Panc1 (cell line): ENCODE results near the gene RXRB. TPM values are rescaled to one million over a fixed set of nuclear protein-coding genes. Genes with fewer than 3 reads are reported as not detected.

Experiments
- ATAC-seq: fragments of 200-7000 bp; cut with Tn5 transposase; 2 replicates; pipeline ENCODE4 v1.9.1; 2020; ENCODE audit warnings: mild to moderate bottlenecking, moderate library complexity
- BruUV-seq: library from RNA; stranded (reverse); fragments of 400-500 nt; replicated peaks from 2 replicates; lab custom pipeline; 2021; lab: Mats Ljungman, UMichigan
- CTCF ChIA-PET: fragments of 300-600 bp; sonication (Branson Sonifier 250); formaldehyde crosslinking; loops from one replicate; lab custom pipeline; 2022; ENCODE audit warnings: antibody characterized with exemption; lab: Charles Lee
- POLR2A ChIA-PET: fragments of 300-600 bp; sonication (Branson Sonifier 250); formaldehyde crosslinking; loops from one replicate; lab custom pipeline; 2022; ENCODE audit warnings: antibody characterized with exemption; lab: Charles Lee
- DNase-seq: peaks from one replicate; pipeline ENCODE4 v3.0.0-alpha.2; 2010; ENCODE audit warnings: low read depth, low spot score
- H3K27ac ChIP-seq: 2 replicates; pipeline ENCODE4 v1.5.1; 2011; ENCODE audit warnings: mild to moderate bottlenecking, low read length, inconsistent platforms
- H3K27me3 ChIP-seq: fragments of 200-500 bp; sonication (Bioruptor generic); 2 replicates; pipeline ENCODE4 v1.6.0; 2014; ENCODE audit warnings: low read length, inconsistent platforms; ENCODE audit not compliant: control insufficient read depth, insufficient read depth
- H3K36me3 ChIP-seq: fragments of 200-500 bp; sonication (Bioruptor generic); 2 replicates; pipeline ENCODE4 v1.5.1; 2014; ENCODE audit warnings: inconsistent platforms, mild to moderate bottlenecking, low read length, moderate library complexity; ENCODE audit not compliant: control insufficient read depth, insufficient read depth
- H3K4me1 ChIP-seq: 2 replicates; pipeline ENCODE4 v1.5.1; 2011; ENCODE audit warnings: inconsistent platforms, mild to moderate bottlenecking, low read length, moderate library complexity; ENCODE audit not compliant: control insufficient read depth, insufficient read depth
- H3K4me3 ChIP-seq, 2 experiments: 2 replicates each; pipeline ENCODE4 v1.5.1; 2011 to 2012; ENCODE audit warnings: low read depth in 2 of 2, low read length in 2 of 2, mild to moderate bottlenecking in 2 of 2, inconsistent platforms in 1 of 2, moderate library complexity in 1 of 2
- H3K9me3 ChIP-seq: fragments of 200-500 bp; sonication (Bioruptor generic); 2 replicates; pipeline ENCODE4 v1.5.1; 2014; ENCODE audit warnings: low read depth, mild to moderate bottlenecking, inconsistent platforms, low read length, moderate library complexity; ENCODE audit not compliant: control insufficient read depth, insufficient read depth
- POLR2AphosphoS5 ChIP-seq: IDR thresholded peaks from 2 replicates; pipeline ENCODE4 v1.6.1; 2012; ENCODE audit warnings: mild to moderate bottlenecking, low read depth, low read length, moderate library complexity
- REST ChIP-seq, 2 experiments: IDR thresholded peaks; 2 replicates each; pipeline ENCODE4 v1.6.1; 2011 to 2012; ENCODE audit warnings: low read depth in 2 of 2, control low read depth in 1 of 2, low read length in 1 of 2, mild to moderate bottlenecking in 1 of 2, moderate library complexity in 1 of 2; ENCODE audit not compliant: insufficient read depth in 1 of 2
- SIN3A ChIP-seq: IDR thresholded peaks from 2 replicates; pipeline ENCODE4 v1.6.1; 2012; ENCODE audit warnings: low read depth, mild to moderate bottlenecking, low read length, moderate library complexity, borderline replicate concordance; ENCODE audit not compliant: insufficient read depth
- TCF7L2 ChIP-seq: IDR thresholded peaks from 2 replicates; pipeline ENCODE4 v1.6.1; 2011; ENCODE audit warnings: mild to moderate bottlenecking, low read depth, low read length, inconsistent platforms
- in situ Hi-C: cut with HindIII; loops from 2 replicates; pipeline ENCODE4 v1.10.0; 2016; ENCODE audit warnings: low sequenced_read_pairs, low pct_unique_long_range_greater_than_20kb
- intact Hi-C: fragments of 100-400 bp; cut with micrococcal nuclease; formaldehyde crosslinking; loops from one replicate; pipeline ENCODE4 v1.10.0; 2022; ENCODE audit not compliant: unreplicated experiment
- total RNA-seq: library from RNA; stranded (reverse); gene quantifications from one replicate; pipeline ENCODE4 v1.2.1, GENCODE V29; 2021; ENCODE audit not compliant: unreplicated experiment
- TF ChIP-seq, protein P1 (sequence below): fragments of 450-650 bp; IDR thresholded peaks from 2 replicates; pipeline ENCODE4 v1.5.1; 2017; ENCODE audit warnings: mild to moderate bottlenecking

The RXRB gene
- total RNA-seq, 1 experiment from 2014 or later: 27.4 TPM

GRCh38 chr6:33168639-33169038 lies 31.8 kb downstream of the RXRB start (continued):
- TF ChIP-seq, protein P1, sequence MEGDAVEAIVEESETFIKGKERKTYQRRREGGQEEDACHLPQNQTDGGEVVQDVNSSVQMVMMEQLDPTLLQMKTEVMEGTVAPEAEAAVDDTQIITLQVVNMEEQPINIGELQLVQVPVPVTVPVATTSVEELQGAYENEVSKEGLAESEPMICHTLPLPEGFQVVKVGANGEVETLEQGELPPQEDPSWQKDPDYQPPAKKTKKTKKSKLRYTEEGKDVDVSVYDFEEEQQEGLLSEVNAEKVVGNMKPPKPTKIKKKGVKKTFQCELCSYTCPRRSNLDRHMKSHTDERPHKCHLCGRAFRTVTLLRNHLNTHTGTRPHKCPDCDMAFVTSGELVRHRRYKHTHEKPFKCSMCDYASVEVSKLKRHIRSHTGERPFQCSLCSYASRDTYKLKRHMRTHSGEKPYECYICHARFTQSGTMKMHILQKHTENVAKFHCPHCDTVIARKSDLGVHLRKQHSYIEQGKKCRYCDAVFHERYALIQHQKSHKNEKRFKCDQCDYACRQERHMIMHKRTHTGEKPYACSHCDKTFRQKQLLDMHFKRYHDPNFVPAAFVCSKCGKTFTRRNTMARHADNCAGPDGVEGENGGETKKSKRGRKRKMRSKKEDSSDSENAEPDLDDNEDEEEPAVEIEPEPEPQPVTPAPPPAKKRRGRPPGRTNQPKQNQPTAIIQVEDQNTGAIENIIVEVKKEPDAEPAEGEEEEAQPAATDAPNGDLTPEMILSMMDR: no peak

DNA sequence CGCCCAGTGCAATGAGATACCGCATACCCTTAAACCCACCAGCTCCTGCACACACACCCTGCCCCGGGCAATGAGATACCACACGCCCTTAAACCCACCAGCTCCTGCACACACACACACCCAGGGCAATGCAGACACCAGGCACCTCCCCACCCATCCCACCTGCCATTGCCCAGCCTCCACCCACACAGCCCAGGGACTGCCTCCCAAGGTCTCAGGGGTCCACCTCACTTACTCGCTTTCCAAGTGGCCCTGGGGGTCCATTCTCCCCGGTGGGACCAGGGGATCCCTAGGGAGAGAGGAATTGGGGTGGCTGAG lies 32.2 kb downstream of the RXRB start:
- Histone ChIP-seq H3K9me3 (no peaks in the 10 kb centered on the region), H3K36me3 (no peaks in the 10 kb centered on the region), H3K27me3 (no peaks in the 10 kb centered on the region), H3K27ac (no peak overlapping the region), H3K4me3 (no peak overlapping the region), H3K4me1 (peaks cover 6% of the 10 kb centered on the region)
- DNase-seq (no peak), ATAC-seq (no peak)
- in situ Hi-C loops (no loop called here), intact Hi-C loops (no loop called here)
- ChIA-PET CTCF (no interaction called here), POLR2A (no interaction called here)
- TF ChIP-seq SIN3A (no peak), TCF7L2 (no peak), REST (IDR thresholded peaks at IDR 0.05; ENCODE audit: insufficient read depth in 1 of 2, low read depth in 2 of 2, low read length in 1 of 2) (no peak), POLR2AphosphoS5 (no peak)
- TF ChIP-seq, protein P1: no peak
- no TSS peak for BruUV-seq

DNA sequence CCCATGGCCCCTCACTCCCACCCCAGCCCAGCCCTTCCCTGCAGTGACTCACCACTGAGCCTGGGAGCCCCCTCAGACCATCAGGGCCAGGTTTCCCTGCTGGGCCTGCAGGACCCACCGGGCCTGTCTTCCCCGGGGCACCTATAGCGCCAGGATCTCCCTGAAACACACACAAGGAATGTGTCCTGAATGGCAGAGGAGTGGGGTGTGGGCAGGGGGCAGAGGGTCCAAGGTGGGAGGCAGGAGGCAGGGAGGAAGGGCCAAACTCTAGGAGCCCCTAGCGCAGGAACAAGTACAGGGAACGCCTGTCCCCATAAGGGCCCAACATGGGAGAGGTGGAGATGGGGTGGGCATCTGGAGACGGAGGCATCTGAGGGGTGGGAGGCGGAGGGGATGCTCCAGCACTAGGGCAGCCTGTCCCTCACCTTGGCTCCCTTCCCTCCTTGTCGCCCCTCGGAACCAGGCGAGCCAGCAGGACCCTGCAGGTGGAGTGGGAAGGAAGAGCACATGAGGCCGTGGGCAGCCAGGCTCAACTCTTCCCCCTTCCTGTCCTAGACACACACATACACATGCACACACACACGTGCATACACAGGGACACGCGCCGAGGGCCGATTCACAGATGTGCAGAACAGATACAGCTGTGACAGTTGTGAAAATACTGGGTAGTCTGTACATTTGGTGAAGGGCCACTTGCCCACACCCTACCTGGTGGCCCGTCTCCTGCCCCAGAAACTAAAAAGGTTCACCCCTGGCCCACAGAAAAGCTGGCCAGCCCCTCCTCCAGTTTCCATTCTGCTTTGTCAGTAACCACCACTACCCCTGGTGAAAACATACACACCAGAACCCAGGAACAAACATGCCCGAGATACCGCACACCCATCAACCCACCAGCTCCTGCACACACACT lies 32.8 kb downstream of the RXRB start:
- POLR2A ChIA-PET: no interaction called here
- Histone ChIP-seq H3K4me1 (peaks cover 4% of the 10 kb centered on the region), H3K9me3 (no peaks in the 10 kb centered on the region), H3K4me3 (no peak overlapping the region), H3K36me3 (no peaks in the 10 kb centered on the region), H3K27ac (no peak overlapping the region), H3K27me3 (no peaks in the 10 kb centered on the region)
- DNase-seq: no peak
- BruUV-seq: no TSS peak
- no peak for ATAC-seq
- TF ChIP-seq REST (IDR thresholded peaks at IDR 0.05; ENCODE audit: insufficient read depth in 1 of 2, low read depth in 2 of 2, low read length in 1 of 2) (no peak), POLR2AphosphoS5 (no peak), SIN3A (no peak), TCF7L2 (no peak)
- TF ChIP-seq, protein P1: no peak
- intact Hi-C loops: no loop called here
- in situ Hi-C loops: no loop called here
- CTCF ChIA-PET: interaction anchor here (0.6 kb wide), 1 partner anchor 80 kb away, joined by 4 read pairs; no protein-coding TSS in a partner anchor
